HEK293T (cell line): ENCODE data around the gene GPNMB.

ENCODE experiments used
- HDGF ChIP-seq: fragments of 450-650 bp; IDR thresholded peaks from 2 replicates; pipeline ENCODE4 v1.6.1; 2017; ENCODE audit warnings: antibody characterized with exemption, borderline replicate concordance
- SP1 ChIP-seq: fragments of 450-650 bp; IDR thresholded peaks from 2 replicates; pipeline ENCODE4 v1.6.1; 2017

- TF ChIP-seq SP1, result no peak
- no peak for TF ChIP-seq HDGF
These were observed 39.6 kb upstream of the GPNMB start for GRCh38 chr7:23207021-23207420.
